ENCODE measurements around the gene LILRB2. TPM values are rescaled to one million over a fixed set of nuclear protein-coding genes. Genes with fewer than 3 reads are reported as not detected.

LILRB2 gene
- total RNA-seq, 1 donor = not detected

- no peak for TF ChIP-seq CTCF (IDR thresholded peaks at IDR 0.05; ENCODE audit: extremely low read depth, low read depth, low read length)
- no peaks in the 10 kb centered on the region for H4K20me1 ChIP-seq (ENCODE audit: insufficient read depth, low read length)
- no peak for DNase-seq (ENCODE audit: insufficient read length, low spot score, missing footprints)
- no peak overlapping the region for H2AFZ ChIP-seq (ENCODE audit: low read length)
- peaks cover 16% of the 10 kb centered on the region for H3K27me3 ChIP-seq (ENCODE audit: insufficient read depth, low read length)
- H3K27ac ChIP-seq (ENCODE audit: low read depth, low read length) = no peak overlapping the region
- no peaks in the 10 kb centered on the region for H3K36me3 ChIP-seq (ENCODE audit: insufficient read depth, low read length)
- H3K79me2 ChIP-seq (ENCODE audit: insufficient read depth, low read length) = no peaks in the 10 kb centered on the region
- H3K4me1 ChIP-seq (ENCODE audit: insufficient read depth, low read length) = no peaks in the 10 kb centered on the region
- no peak overlapping the region for H3K4me2 ChIP-seq (ENCODE audit: insufficient read depth, low read length)
- no peaks in the 10 kb centered on the region for H3K9me3 ChIP-seq (ENCODE audit: low read depth, low read length)
- H3K4me3 ChIP-seq (ENCODE audit: insufficient read depth, low read length) = no peak overlapping the region
Observed at GRCh38 chr19:54271106-54271505, 9.8 kb downstream of the LILRB2 start.

GRCh38 chr19:54268936-54269335 lies 12.0 kb downstream of the LILRB2 start:
- Histone ChIP-seq H4K20me1 (ENCODE audit: insufficient read depth, low read length) (no peaks in the 10 kb centered on the region), H3K4me2 (ENCODE audit: insufficient read depth, low read length) (no peak overlapping the region), H2AFZ (ENCODE audit: low read length) (no peak overlapping the region), H3K79me2 (ENCODE audit: insufficient read depth, low read length) (no peaks in the 10 kb centered on the region), H3K9me3 (ENCODE audit: low read depth, low read length) (no peaks in the 10 kb centered on the region), H3K36me3 (ENCODE audit: insufficient read depth, low read length) (no peaks in the 10 kb centered on the region), H3K4me1 (ENCODE audit: insufficient read depth, low read length) (no peaks in the 10 kb centered on the region), H3K27ac (ENCODE audit: low read depth, low read length) (no peak overlapping the region), H3K27me3 (ENCODE audit: insufficient read depth, low read length) (peaks cover 16% of the 10 kb centered on the region), H3K4me3 (ENCODE audit: insufficient read depth, low read length) (no peak overlapping the region)
- no peak for TF ChIP-seq CTCF (IDR thresholded peaks at IDR 0.05; ENCODE audit: extremely low read depth, low read depth, low read length)
- no peak for DNase-seq (ENCODE audit: insufficient read length, low spot score, missing footprints)

- no peak overlapping the region for H3K4me2 ChIP-seq (ENCODE audit: insufficient read depth, low read length)
- H4K20me1 ChIP-seq (ENCODE audit: insufficient read depth, low read length) = no peaks in the 10 kb centered on the region
- peak; percentile 94 for DNase-seq (ENCODE audit: insufficient read length, low spot score, missing footprints)
Observed at GRCh38 chr19:54266133-54266532, 14.8 kb downstream of the LILRB2 start.

GRCh38 chr19:54262470-54262869 lies 18.4 kb downstream of the LILRB2 start:
- no peak for DNase-seq (ENCODE audit: insufficient read length, low spot score, missing footprints)
- Histone ChIP-seq H2AFZ (ENCODE audit: low read length) (no peak overlapping the region), H3K4me2 (ENCODE audit: insufficient read depth, low read length) (no peak overlapping the region), H3K27ac (ENCODE audit: low read depth, low read length) (no peak overlapping the region), H3K4me1 (ENCODE audit: insufficient read depth, low read length) (no peaks in the 10 kb centered on the region), H3K79me2 (ENCODE audit: insufficient read depth, low read length) (no peaks in the 10 kb centered on the region), H3K4me3 (ENCODE audit: insufficient read depth, low read length) (no peak overlapping the region), H3K9me3 (ENCODE audit: low read depth, low read length) (no peaks in the 10 kb centered on the region), H3K36me3 (ENCODE audit: insufficient read depth, low read length) (no peaks in the 10 kb centered on the region), H3K27me3 (ENCODE audit: insufficient read depth, low read length) (peaks cover 4% of the 10 kb centered on the region), H4K20me1 (ENCODE audit: insufficient read depth, low read length) (no peaks in the 10 kb centered on the region)
- no peak for TF ChIP-seq CTCF (IDR thresholded peaks at IDR 0.05; ENCODE audit: extremely low read depth, low read depth, low read length)

More at GRCh38 chr19:54266133-54266532, 14.8 kb downstream of the LILRB2 start:
- Histone ChIP-seq H3K9me3 (ENCODE audit: low read depth, low read length) (no peaks in the 10 kb centered on the region), H3K27ac (ENCODE audit: low read depth, low read length) (no peak overlapping the region), H3K4me3 (ENCODE audit: insufficient read depth, low read length) (no peak overlapping the region), H2AFZ (ENCODE audit: low read length) (no peak overlapping the region), H3K27me3 (ENCODE audit: insufficient read depth, low read length) (peaks cover 16% of the 10 kb centered on the region), H3K79me2 (ENCODE audit: insufficient read depth, low read length) (no peaks in the 10 kb centered on the region), H3K36me3 (ENCODE audit: insufficient read depth, low read length) (no peaks in the 10 kb centered on the region), H3K4me1 (ENCODE audit: insufficient read depth, low read length) (no peaks in the 10 kb centered on the region)
- TF ChIP-seq CTCF (IDR thresholded peaks at IDR 0.05; ENCODE audit: extremely low read depth, low read depth, low read length) = peak; percentile 85

Data from osteoblast (primary cell).